8988T (cell line): ENCODE results near the gene RHBDD2.

Experiments used
- DNase-seq: peaks from one replicate; pipeline ENCODE4 v3.0.0; 2011

RHBDD2 gene

DNA sequence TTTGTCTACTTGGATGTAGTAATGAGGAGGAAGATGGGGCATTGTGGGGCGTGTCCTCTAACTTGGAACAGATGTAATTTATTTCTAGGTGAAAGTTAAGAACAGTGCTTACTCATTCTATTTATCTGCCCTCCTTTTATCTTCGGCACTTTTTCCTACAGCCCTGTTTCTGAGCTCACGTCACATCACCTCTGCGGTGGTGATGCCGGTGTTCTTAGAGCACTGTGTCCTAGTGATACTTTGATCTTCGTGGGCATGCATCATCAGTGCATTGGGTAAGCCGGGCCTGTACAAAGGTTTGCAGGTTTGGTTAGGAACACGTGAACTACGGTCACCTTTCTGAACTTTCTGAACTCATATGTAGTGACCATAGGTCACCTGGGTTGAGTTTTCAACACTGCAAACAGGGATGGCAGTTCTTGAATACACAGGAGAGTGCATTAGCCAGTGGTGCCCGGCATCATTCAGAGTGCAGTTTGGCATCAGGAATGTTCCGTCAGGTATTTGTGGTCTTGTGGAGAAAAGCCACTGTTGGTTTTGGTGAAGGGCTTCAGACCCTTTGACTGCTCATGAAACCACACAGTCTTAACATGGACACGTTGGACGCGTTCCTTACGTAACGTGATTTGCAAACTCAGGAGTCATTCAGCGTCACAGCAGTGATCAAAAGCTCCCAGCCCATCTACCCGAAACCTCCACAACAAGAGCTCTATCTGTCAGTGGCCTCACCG lies 41.8 kb downstream of the RHBDD2 start:
- DNase-seq: no peak

DNA sequence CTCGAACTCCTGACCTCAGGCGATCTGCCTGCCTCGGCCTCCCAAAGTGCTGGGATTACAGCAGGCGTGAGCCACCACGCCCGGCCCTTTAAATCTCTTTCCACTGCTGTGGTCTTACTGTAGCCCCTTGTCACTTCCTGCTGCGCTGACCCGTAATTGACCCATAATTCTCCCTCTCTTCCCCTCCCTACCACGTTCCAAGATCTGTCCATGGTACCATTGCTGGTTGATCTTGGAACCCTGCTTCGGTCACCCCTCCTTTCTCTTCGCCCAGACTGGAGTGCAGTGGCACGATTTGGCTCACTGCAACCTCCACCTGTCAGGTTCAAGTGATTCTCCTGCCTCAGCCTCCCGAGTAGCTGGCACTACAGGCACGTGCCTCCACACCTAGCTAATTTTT lies 42.6 kb downstream of the RHBDD2 start:
- no peak for DNase-seq

DNA sequence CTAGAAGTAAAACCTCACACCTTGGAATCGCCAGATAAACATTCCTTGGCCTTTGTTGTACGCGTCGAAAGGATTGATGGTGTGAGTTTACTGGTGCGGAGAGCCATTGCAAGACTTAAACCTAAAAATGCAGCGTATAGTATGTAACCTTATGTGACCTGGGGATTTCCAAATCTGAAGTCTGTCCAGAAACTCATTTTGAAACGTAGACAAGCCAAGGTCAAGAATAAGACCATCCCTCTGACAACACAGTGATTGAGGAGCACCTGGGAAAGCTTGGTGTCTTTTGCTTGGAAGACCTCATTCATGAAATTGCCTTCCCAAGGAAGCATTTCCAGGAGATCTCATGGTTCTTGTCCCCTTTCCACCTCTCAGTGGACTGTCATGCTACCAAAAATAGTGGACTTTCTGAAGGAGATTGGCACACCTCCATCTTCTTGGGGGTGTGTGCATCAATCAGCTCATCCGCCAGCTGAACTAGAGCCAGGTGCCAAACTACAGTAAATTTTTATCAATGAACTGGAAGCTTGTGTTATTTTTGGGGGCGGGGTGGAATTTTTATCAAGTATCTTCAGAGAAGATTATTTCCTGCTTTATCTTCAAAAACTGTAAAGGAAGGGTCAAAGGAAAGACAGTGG lies 44.3 kb downstream of the RHBDD2 start:
- DNase-seq: no peak

DNA sequence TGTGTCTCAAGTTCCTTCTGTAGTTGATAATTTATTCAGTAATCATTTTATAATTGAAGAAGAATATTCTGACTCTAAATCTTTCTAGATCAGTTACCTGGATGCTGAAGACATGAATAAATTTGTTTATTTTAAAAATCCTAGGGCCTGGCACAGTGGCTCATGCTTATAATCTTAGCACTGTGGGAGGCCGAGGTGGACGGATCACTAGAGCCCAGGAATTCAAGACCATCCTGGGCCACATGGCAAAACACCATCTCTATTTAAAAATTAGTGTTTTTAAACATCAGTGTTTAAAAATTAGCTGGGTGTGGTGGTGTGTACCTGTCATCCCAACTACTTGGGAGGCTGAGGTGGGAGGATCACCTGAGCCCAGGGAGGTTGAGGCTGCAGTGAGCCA lies 45.4 kb downstream of the RHBDD2 start:
- DNase-seq: no peak

DNA sequence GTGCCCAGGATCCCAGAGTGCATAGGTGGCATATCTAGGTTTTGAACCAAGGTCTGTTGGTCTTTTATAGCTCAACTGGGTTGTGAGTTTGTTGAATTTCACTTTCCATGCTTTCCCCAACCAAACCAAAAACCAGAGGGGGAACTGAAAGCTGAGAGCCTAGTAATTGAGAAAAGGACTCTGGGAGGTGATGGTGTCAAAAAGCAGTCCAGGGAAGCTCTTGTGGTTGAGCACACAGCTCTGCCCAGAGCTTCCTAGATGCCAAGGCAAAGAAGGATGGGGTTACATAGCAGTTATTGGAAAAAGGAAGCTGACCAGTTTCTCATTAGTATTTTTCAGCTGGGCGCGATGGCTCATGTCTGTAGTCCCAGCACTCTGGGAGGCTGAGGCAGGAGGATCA lies 46.1 kb downstream of the RHBDD2 start:
- no peak for DNase-seq

DNA sequence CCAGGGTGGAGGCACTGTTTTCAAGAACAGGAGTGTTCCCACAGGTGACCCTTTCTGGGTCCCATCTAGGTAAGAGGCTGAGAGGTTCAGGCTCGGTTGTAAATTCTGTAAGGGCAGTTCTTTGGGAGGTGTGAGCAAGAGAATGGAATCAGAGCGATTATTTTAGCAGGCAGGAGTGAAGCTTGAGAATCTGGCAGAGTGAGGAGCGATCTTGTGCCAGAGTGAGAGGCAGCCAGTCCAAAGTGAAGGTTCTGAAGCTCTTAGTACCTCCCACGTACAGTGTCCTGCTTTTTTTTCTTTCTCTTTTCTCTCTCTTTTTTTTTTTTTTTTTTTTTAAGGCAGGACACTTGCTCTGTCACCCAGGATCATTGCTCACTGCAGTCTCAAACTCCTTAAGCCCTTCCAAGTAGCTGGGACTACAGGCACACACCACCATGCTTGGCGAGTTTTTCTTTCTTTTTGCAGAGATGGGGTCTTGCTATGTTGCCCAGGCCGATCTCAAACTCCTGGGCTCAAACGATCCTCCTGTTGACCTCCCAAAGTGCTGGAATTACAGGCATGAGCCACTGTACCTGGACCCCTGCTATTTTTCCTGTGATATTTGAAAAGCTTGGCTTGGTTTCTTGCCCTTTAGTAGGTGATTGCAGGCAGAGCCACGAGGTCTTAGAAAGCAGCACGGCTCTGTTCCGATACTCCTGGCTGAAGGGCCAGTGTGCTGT lies 47.0 kb downstream of the RHBDD2 start:
- no peak for DNase-seq

DNA sequence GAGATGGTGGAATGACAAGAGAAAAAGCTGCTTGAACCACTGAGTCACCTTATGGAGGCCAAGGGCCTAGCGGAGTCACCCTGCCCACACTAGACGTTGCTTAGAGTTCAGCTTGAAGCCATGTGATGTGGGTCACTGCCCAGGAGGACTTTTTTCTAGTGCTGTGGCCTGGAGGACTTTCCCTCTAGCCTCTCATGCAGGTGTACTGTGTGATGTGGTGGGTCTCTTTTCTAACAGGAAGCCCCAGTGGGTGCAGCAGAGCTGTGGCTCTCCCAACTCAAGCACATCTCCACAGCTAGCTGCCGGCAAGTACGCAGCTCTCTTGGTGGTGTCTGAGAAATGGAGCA lies 49.7 kb downstream of the RHBDD2 start:
- no peak for DNase-seq

DNA sequence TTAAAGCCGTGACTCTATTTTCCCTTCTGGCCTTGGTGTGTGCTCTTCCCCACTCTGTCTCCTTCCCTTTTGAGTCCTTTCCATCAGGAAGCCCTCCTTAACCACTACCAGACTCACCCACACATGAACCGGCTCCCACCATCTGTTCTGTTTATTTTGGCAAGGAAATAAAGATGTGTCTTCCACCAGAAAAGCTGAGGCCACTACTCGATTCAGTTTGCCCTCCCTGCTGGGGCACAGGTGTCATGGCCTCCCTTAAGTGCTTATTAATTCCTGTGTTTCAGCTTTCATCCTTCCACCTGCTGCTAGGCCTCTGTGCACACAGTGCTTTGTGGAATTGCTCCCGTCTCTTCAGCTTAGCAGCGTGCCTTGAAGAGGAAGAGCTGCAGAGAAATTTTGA lies 52.8 kb downstream of the RHBDD2 start:
- no peak for DNase-seq

DNA sequence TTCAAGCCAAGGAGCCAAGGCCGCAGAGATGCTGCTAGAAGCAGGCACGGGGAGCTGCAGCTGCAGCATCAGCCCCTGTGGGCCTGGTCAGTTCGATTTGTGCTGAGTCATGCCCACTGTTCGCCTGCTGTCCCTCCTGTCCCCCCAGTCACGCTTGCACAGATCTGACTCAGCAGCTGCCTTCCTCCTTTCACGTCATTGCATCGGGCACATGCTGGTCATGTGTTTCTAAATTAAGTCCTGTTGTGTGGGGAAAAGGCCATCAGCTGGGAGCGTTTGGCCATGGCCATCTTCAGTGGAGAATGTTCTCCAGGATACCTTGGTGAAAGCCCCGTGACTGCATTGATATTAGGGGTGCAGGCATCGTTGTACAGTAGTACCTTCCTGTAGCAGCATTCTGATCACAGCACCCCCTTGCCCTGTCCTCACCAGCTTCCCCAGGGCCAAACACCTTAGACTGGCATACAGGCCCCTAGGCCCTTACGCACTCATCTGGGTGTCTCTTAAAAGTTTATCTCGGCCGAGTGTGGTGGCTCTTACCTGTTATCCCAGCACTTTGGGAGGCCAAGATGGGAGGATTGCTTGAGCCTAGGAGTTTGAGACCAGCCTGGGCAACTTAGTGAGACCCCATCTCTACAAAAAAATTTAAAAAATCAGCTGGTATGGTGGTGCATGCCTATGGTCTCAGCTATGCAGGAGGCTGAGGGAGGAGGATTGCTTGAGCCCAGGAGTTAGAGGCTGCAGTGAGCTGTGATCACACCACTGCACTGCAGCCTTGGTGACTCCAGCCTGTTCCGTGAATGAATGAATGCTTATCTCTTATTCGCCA lies 59.3 kb downstream of the RHBDD2 start:
- no peak for DNase-seq
